GM12874 (cell line): ENCODE data around the gene STARD3NL.

ENCODE experiments used
- CTCF ChIP-seq: IDR thresholded peaks from 2 replicates; pipeline ENCODE4 v1.5.1; 2011; ENCODE audit warnings: low read depth, mild to moderate bottlenecking, control low read depth, low read length, moderate library complexity; ENCODE audit not compliant: insufficient read depth

Gene STARD3NL

DNA sequence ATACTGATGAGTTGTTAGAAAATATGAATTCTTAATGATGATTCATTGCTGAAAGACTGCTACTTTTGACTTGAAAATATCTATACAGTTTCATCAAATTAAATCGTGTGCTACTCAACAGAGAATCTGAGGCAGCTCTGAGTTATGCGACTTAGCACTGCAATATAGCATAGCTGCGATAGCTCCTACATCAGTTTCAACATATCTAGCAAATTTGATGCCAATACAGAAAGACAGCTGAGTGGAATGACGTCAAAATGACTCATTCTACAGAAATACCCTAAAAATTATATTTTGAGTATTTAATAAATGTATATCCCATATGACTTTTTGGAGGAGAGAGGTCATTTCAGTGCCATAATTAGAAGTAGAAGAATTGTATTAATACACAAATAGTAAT, 96.4 kb downstream of the STARD3NL start:
- TF ChIP-seq CTCF: no peak

DNA sequence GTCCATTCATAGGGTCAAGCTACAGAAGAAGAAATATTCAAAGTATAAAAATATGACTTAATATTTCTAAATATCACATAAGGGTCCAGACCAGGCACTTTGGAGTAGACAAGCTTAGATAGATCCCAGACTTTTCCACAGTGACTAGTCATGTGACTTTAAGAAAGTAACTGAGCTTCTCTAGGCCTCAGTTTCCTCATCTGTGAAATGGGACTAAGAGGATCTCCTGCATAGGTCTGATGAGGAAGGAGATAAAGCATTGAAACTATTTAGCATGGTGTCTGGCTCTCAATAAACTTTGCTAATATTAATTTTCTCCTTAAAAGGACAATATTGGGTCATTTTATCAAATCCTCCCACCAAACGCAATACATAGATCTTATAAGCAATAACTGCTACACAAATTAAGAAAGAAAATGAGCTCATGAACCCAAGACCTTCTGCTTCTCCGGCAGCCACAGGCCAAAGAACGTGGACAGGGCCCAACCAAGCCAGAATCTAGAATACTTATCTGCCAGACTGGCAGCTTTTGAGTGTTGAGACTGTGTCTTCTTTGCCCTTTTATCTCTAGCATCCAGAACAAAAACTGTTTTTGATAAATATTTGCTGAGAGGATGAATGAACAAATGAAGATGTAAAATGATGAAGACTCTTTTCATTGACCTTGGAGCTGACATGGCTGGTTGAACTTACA, 97.0 kb downstream of the STARD3NL start:
- TF ChIP-seq CTCF: no peak

DNA sequence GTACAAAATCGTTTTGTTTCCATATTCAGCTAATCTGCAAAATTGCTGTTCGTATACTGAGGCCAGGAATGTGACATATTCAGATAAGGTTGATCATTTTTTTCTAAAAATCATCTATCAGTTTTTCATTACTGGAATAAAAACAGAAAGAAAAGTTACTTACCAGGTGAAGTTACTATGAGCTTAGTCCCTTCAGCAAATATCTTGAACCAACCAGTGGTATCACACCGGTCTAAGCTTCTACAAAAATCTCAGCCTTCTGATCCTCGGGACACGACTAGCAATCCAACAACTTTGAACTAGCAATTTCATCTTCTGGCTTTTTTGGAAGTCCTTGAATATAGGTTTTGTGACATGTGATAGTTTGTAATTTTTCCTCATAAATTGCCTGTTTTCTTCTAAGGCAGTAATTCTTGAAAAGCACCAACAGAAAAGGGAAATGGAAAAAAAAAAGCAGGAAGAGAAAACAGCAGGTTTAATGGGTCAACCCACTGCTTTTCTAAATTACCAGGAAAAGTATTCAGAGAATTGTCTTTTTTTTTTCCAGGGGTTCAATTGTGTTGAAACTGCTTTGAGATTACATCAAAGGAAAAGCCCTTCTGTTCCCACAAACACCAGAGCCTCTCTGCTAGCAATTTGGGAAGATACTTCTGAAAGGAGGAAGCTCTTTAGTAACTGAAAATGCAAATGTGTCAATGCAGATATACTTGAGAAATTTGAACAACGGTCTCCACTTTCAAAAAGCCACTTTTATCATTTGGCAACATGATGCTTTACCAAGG, 98.2 kb downstream of the STARD3NL start:
- no peak for TF ChIP-seq CTCF

DNA sequence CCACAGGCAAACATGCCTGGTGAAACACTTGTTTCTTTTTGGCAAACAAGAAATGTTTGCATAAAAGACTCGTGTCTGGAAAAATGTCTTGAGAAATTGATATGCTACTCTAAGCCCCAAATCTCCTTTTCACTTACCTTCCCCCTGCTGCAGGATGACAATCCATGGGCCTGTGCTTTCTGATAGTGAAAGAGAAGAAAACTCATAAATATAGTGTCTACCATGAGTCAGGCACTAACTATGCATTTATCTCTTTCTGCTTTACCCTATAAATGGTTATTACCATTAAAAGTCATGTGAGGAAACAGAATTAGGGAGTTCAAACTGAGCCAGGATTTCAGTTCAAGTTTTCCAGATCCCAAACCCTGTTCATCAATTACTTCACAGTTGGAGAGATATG, 102.0 kb downstream of the STARD3NL start:
- TF ChIP-seq CTCF: no peak
